ENCODE data around the gene RBL1. TPM values are rescaled to one million over a fixed set of nuclear protein-coding genes. Genes with fewer than 3 reads are reported as not detected.

RBL1 gene
- total RNA-seq, 1 experiment from 2014 or later = 35.9 TPM

DNA sequence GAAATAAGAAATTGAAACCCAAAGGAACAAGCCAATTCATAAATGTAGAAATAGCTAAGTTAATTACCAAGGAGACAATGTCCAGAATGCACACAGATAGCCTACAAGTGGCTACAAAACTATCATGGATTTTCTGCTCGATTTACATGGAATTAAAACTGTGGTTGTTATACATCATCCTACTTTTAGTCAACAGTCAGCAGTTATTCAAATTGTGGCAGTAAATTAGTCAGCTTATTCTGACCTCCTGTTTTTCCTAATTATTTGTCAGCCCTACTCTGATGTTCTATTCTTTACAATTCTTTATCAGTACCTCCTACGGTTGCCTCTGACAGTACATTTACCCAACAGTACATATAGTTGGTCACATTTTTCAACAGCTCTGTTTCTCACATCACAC lies 29.6 kb downstream of the RBL1 start:
- ChIA-PET POLR2A (no interaction called here), CTCF (no interaction called here)
- H3K27me3 Mint-ChIP-seq (ENCODE audit: insufficient read depth, unreplicated experiment) = no peaks in the 10 kb centered on the region
- Histone ChIP-seq H3K9me3 (no peaks in the 10 kb centered on the region), H3K4me1 (no peaks in the 10 kb centered on the region), H3K4me3 (ENCODE audit: low read depth, low read length) (no peak overlapping the region), H3K27me3 (replicated peaks; ENCODE audit: control insufficient read depth, insufficient read depth, low read length) (no peaks in the 10 kb centered on the region), H3K36me3 (ENCODE audit: control insufficient read depth, insufficient read depth, low read length) (no peaks in the 10 kb centered on the region; the same call in 1 of the 2 replicates)
- H3K27ac Mint-ChIP-seq (ENCODE audit: unreplicated experiment) = no peak overlapping the region
- peaks cover 63% of the 10 kb centered on the region for H3K36me3 Mint-ChIP-seq (ENCODE audit: insufficient read depth, unreplicated experiment)
- TSS peak; percentile 22 for BruUV-seq (replicated peaks)
- no peaks in the 10 kb centered on the region for H3K4me1 Mint-ChIP-seq (ENCODE audit: low read depth, unreplicated experiment)
- H3K9me3 Mint-ChIP-seq (ENCODE audit: unreplicated experiment) = no peaks in the 10 kb centered on the region
- H3K4me3 Mint-ChIP-seq (ENCODE audit: unreplicated experiment) = no peak overlapping the region
- DNase-seq = no peak
- TF ChIP-seq, protein P1, sequence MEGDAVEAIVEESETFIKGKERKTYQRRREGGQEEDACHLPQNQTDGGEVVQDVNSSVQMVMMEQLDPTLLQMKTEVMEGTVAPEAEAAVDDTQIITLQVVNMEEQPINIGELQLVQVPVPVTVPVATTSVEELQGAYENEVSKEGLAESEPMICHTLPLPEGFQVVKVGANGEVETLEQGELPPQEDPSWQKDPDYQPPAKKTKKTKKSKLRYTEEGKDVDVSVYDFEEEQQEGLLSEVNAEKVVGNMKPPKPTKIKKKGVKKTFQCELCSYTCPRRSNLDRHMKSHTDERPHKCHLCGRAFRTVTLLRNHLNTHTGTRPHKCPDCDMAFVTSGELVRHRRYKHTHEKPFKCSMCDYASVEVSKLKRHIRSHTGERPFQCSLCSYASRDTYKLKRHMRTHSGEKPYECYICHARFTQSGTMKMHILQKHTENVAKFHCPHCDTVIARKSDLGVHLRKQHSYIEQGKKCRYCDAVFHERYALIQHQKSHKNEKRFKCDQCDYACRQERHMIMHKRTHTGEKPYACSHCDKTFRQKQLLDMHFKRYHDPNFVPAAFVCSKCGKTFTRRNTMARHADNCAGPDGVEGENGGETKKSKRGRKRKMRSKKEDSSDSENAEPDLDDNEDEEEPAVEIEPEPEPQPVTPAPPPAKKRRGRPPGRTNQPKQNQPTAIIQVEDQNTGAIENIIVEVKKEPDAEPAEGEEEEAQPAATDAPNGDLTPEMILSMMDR (IDR thresholded peaks at IDR 0.05; ENCODE audit: insufficient read depth in 1 of 2, low read depth in 1 of 2, low read length in 1 of 2, severe bottlenecking in 1 of 2, unreplicated experiment in 1 of 2) = no peak
- intact Hi-C loops (cut with micrococcal nuclease; ENCODE audit: unreplicated experiment) = no loop called here

DNA sequence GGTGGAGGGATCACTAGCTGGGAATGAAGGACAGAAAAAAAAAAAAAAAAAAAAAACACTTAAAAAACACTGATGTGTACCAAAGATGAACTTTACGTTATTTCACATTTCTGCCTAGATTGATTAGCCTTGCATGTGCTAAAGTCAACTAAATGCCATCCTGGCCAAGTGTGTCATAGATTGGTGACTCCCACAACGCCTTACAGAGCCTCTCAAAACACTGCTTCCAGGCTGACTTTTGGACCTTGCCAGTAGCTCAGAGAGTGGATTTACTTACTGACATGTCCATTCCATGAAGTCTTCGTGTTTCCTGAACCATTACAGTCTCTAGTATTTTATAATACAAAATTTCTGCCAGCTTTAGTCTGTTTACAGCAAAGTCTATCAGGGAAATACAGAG lies 40.5 kb downstream of the RBL1 start:
- H3K27me3 Mint-ChIP-seq (ENCODE audit: insufficient read depth, unreplicated experiment) = no peaks in the 10 kb centered on the region
- ChIA-PET CTCF (interaction anchor here (0.6 to 0.8 kb wide), 2 partner anchors 9 to 642 kb away, joined by 3 to 5 read pairs; no protein-coding TSS in a partner anchor), POLR2A (no interaction called here)
- TF ChIP-seq, protein P1 (IDR thresholded peaks at IDR 0.05; ENCODE audit: insufficient read depth in 1 of 2, low read depth in 1 of 2, low read length in 1 of 2, severe bottlenecking in 1 of 2, unreplicated experiment in 1 of 2) = no peak
- no peaks in the 10 kb centered on the region for H3K9me3 ChIP-seq
- no peak for DNase-seq
- H3K4me3 ChIP-seq (ENCODE audit: low read depth, low read length) = no peak overlapping the region
- H3K4me1 ChIP-seq = no peaks in the 10 kb centered on the region
- intact Hi-C loops (cut with micrococcal nuclease; ENCODE audit: unreplicated experiment) = no loop called here
- peaks cover 94% of the 10 kb centered on the region for H3K36me3 Mint-ChIP-seq (ENCODE audit: insufficient read depth, unreplicated experiment)
- H3K27me3 ChIP-seq (replicated peaks; ENCODE audit: control insufficient read depth, insufficient read depth, low read length) = no peaks in the 10 kb centered on the region
- H3K4me3 Mint-ChIP-seq (ENCODE audit: unreplicated experiment) = no peak overlapping the region
- H3K4me1 Mint-ChIP-seq (ENCODE audit: low read depth, unreplicated experiment) = no peaks in the 10 kb centered on the region
- H3K9me3 Mint-ChIP-seq (ENCODE audit: unreplicated experiment) = no peaks in the 10 kb centered on the region
- H3K36me3 ChIP-seq (ENCODE audit: control insufficient read depth, insufficient read depth, low read length) = peaks cover 2% of the 10 kb centered on the region
- no TSS peak for BruUV-seq (replicated peaks)
- no peak overlapping the region for H3K27ac Mint-ChIP-seq (ENCODE audit: unreplicated experiment)

DNA sequence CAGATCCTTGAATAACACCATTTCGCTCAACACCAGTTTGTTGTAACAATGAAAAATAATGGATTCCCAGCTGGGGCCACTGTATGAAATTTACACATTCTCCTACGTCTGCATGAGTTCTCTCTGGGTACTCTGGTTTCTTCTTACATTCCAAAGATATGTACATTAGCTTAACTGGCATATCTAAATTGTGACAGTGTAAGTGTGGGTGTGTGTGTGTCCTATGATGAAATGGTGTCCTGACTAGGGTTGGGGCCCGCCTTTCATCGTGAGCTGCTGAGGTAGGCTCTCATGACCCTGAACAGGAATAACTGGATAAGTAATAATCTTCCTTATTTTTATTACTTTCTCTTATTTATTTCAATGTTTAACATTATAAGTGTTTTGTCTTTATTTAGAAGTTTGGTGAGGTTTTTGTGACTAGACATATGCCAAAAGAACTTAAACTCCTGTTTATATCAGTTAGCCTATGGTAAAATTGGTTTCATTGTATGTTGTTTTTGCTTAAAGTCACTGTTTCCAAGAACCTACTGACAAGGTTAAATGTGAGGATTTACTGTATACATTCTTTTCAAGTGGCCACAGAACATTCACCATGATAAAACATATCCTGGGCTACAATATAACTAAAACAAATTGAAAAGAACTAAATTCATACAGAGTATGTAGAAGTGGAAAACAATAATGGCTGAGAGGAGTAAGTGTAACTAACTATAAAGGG lies 42.4 kb downstream of the RBL1 start:
- Mint-ChIP-seq H3K4me3 (ENCODE audit: unreplicated experiment) (no peak overlapping the region), H3K27ac (ENCODE audit: unreplicated experiment) (no peak overlapping the region), H3K9me3 (ENCODE audit: unreplicated experiment) (no peaks in the 10 kb centered on the region), H3K27me3 (ENCODE audit: insufficient read depth, unreplicated experiment) (no peaks in the 10 kb centered on the region), H3K4me1 (ENCODE audit: low read depth, unreplicated experiment) (no peaks in the 10 kb centered on the region), H3K36me3 (ENCODE audit: insufficient read depth, unreplicated experiment) (peaks cover 96% of the 10 kb centered on the region)
- DNase-seq = peak in 1 of 2 experiments; percentile 48
- Histone ChIP-seq H3K4me3 (ENCODE audit: low read depth, low read length) (no peak overlapping the region), H3K4me1 (no peaks in the 10 kb centered on the region), H3K27me3 (replicated peaks; ENCODE audit: control insufficient read depth, insufficient read depth, low read length) (no peaks in the 10 kb centered on the region), H3K9me3 (no peaks in the 10 kb centered on the region), H3K36me3 (ENCODE audit: control insufficient read depth, insufficient read depth, low read length) (peaks cover 4% of the 10 kb centered on the region)
- ChIA-PET CTCF (no interaction called here), POLR2A (no interaction called here)
- intact Hi-C loops (cut with micrococcal nuclease; ENCODE audit: unreplicated experiment) = no loop called here
- TF ChIP-seq, protein P1 (IDR thresholded peaks at IDR 0.05; ENCODE audit: insufficient read depth in 1 of 2, low read depth in 1 of 2, low read length in 1 of 2, severe bottlenecking in 1 of 2, unreplicated experiment in 1 of 2) = no peak
- TSS peak; percentile 23 for BruUV-seq (replicated peaks)
